Measurements from ENCODE around the gene PRRT3. TPM values are rescaled to one million over a fixed set of nuclear protein-coding genes. Genes with fewer than 3 reads are reported as not detected.

Gene PRRT3
- total and polyA plus RNA-seq, 9 of the 15 experiments (the other 6 are each of a cell fraction or from before 2014, with no cell fraction given), result 0.06 to 1.9 (median 1.2) TPM

GRCh38 chr3:9957214-9957613, 5.0 kb upstream of the PRRT3 start (continued):
- TF ChIP-seq, protein P1, sequence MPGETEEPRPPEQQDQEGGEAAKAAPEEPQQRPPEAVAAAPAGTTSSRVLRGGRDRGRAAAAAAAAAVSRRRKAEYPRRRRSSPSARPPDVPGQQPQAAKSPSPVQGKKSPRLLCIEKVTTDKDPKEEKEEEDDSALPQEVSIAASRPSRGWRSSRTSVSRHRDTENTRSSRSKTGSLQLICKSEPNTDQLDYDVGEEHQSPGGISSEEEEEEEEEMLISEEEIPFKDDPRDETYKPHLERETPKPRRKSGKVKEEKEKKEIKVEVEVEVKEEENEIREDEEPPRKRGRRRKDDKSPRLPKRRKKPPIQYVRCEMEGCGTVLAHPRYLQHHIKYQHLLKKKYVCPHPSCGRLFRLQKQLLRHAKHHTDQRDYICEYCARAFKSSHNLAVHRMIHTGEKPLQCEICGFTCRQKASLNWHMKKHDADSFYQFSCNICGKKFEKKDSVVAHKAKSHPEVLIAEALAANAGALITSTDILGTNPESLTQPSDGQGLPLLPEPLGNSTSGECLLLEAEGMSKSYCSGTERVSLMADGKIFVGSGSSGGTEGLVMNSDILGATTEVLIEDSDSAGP (CRISPR knock-in tag; IDR thresholded peaks at IDR 0.05), result no peak
- TF ChIP-seq VEZF1 (CRISPR knock-in tag; IDR thresholded peaks at IDR 0.05) (peak; percentile 29; the same call in 1 of the 2 replicates), KAT2B (IDR thresholded peaks at IDR 0.05; ENCODE audit: low read depth, low read length) (no peak), MEF2D (tag; conservative IDR thresholded peaks at IDR 0.05; ENCODE audit: low read depth) (no peak), L3MBTL2 (IDR thresholded peaks at IDR 0.05) (peak; percentile 90), FOXK2 (conservative IDR thresholded peaks at IDR 0.05 in 1 of 2, IDR thresholded peaks at IDR 0.05 in 1 of 2; ENCODE audit: low read depth in 2 of 2) (no peak), CREM (IDR thresholded peaks at IDR 0.05; ENCODE audit: low read depth) (no peak), ZNF561 (CRISPR knock-in tag; conservative IDR thresholded peaks at IDR 0.05) (no peak), TCF7 (IDR thresholded peaks at IDR 0.05; ENCODE audit: borderline replicate concordance) (no peak), SRSF3 (IDR thresholded peaks at IDR 0.05; ENCODE audit: insufficient read depth, low read length) (no peak), ARID2 (IDR thresholded peaks at IDR 0.05) (no peak), PBX2 (CRISPR knock-in tag; IDR thresholded peaks at IDR 0.05; ENCODE audit: low read depth) (no peak), PBX2 (tag; conservative IDR thresholded peaks at IDR 0.05; ENCODE audit: low read depth) (no peak)
- TF ChIP-seq, protein P2, sequence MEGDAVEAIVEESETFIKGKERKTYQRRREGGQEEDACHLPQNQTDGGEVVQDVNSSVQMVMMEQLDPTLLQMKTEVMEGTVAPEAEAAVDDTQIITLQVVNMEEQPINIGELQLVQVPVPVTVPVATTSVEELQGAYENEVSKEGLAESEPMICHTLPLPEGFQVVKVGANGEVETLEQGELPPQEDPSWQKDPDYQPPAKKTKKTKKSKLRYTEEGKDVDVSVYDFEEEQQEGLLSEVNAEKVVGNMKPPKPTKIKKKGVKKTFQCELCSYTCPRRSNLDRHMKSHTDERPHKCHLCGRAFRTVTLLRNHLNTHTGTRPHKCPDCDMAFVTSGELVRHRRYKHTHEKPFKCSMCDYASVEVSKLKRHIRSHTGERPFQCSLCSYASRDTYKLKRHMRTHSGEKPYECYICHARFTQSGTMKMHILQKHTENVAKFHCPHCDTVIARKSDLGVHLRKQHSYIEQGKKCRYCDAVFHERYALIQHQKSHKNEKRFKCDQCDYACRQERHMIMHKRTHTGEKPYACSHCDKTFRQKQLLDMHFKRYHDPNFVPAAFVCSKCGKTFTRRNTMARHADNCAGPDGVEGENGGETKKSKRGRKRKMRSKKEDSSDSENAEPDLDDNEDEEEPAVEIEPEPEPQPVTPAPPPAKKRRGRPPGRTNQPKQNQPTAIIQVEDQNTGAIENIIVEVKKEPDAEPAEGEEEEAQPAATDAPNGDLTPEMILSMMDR (IDR thresholded peaks at IDR 0.05 in 2 of 3, conservative IDR thresholded peaks at IDR 0.05 in 1 of 3; ENCODE audit: insufficient read depth in 2 of 3, low read depth in 1 of 3, low read length in 3 of 3), result peak in 1 of 3 experiments; percentile 22; a peak in 2 of 6 replicates
- TF ChIP-seq, protein P3, sequence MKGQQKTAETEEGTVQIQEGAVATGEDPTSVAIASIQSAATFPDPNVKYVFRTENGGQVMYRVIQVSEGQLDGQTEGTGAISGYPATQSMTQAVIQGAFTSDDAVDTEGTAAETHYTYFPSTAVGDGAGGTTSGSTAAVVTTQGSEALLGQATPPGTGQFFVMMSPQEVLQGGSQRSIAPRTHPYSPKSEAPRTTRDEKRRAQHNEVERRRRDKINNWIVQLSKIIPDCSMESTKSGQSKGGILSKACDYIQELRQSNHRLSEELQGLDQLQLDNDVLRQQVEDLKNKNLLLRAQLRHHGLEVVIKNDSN (CRISPR knock-in tag; IDR thresholded peaks at IDR 0.05), result no peak
- TF ChIP-seq, protein P4, sequence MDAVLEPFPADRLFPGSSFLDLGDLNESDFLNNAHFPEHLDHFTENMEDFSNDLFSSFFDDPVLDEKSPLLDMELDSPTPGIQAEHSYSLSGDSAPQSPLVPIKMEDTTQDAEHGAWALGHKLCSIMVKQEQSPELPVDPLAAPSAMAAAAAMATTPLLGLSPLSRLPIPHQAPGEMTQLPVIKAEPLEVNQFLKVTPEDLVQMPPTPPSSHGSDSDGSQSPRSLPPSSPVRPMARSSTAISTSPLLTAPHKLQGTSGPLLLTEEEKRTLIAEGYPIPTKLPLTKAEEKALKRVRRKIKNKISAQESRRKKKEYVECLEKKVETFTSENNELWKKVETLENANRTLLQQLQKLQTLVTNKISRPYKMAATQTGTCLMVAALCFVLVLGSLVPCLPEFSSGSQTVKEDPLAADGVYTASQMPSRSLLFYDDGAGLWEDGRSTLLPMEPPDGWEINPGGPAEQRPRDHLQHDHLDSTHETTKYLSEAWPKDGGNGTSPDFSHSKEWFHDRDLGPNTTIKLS (IDR thresholded peaks at IDR 0.05; ENCODE audit: borderline replicate concordance, low read depth), result peak; percentile 42; the same call in 1 of the 2 replicates

Measured in K562 (cell line).